ENCODE results near the gene SPTBN4.

The SPTBN4 gene

DNA sequence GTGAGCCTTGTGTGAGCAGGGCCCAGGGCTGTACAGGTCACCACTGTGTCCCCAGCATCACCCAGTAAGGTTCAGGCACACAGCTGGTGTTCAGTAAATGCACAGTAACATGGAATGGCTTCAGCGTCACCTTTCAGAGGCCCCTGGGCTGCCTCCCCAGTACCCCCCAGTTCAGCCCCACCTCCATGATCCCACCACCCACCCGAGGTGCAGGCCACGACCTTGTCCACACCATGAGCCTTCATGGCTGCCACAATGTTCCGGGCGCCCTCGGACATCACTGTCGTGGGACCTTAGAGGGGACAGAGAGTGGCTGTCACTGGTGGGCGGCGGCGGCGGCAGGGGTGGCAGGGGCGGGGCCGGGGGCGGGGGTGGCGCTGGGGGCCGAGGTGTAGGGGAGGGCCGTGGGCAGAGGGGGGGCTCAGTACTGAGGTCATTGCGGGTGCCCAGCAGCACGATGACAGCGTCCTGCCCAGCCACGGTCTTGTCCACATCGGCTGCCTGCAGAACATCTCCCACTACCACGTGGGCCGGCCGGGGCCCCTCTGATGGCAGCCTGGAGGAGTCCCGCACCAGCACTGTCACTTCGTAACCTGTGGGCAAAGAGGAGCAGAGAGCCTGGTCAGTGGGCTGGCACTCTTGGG, 8.7 kb upstream of the SPTBN4 start:
- no peak overlapping the region for H3K4me3 ChIP-seq (ENCODE audit: low read depth, low read length)
- H3K27ac ChIP-seq (ENCODE audit: extremely low read depth, low read depth, low read length): no peak overlapping the region
- POLR2A ChIA-PET: interaction anchor here (1.5 kb wide), 1 partner anchor 93 kb away, joined by 3 read pairs; no protein-coding TSS in a partner anchor
- H3K4me1 ChIP-seq (ENCODE audit: control insufficient read depth, insufficient read depth, low read length): no peaks in the 10 kb centered on the region
- peaks cover 3 to 13% of the 10 kb centered on the region in 2 experiments; a peak in 2 of 3 replicates for H3K36me3 ChIP-seq (ENCODE audit: control insufficient read depth in 2 of 2, insufficient read depth in 1 of 2, low read length in 2 of 2)
- no peaks in the 10 kb centered on the region; the same call in 1 of the 2 replicates for H3K9me3 ChIP-seq (ENCODE audit: control insufficient read depth, insufficient read depth, low read depth, low read length)
- CTCF ChIA-PET: interaction anchor here (0.6 to 0.9 kb wide), 3 partner anchors 32 to 1402 kb away, joined by 3 to 4 read pairs (median 3); partner anchors contain the start of gene RPS19
- TF ChIP-seq BCL11B (tag by site-specific recombination; IDR thresholded peaks at IDR 0.05; ENCODE audit: low read depth): no peak
- 0 out of 2 replicates have a peak, but pooled peaks have one; percentile 22 for TF ChIP-seq ZFHX2 (tag by site-specific recombination; conservative IDR thresholded peaks at IDR 0.05)
- peak; percentile 51; the same call in 1 of the 2 replicates for TF ChIP-seq ZNF600 (tag by site-specific recombination; IDR thresholded peaks at IDR 0.05)
- TF ChIP-seq ZNF433 (tag by site-specific recombination; IDR thresholded peaks at IDR 0.05; ENCODE audit: low read depth): no peak

DNA sequence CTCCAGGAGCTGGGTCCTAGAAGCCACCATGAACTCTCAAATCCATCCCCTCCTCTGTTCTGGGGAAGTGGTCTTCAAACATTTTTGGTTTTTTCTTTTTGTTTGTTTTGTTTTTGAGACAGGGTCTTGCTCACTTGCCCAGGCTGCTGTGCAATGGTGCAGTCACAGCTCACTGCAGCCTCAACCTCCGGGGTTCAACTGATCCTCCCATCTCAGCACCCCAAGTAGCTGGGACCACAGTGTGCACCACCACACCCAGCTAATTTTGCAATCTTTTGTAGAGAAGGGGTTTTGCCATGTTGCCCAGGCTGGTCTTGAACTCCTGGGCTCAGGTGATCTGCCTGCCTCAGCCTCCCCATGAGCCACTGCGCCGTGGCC, 8.2 kb upstream of the SPTBN4 start:
- POLR2A ChIA-PET: no interaction called here
- Histone ChIP-seq H3K9me3 (ENCODE audit: control insufficient read depth, insufficient read depth, low read depth, low read length) (no peaks in the 10 kb centered on the region), H3K4me3 (ENCODE audit: low read depth, low read length) (no peak overlapping the region), H3K27ac (ENCODE audit: extremely low read depth, low read depth, low read length) (no peak overlapping the region), H3K36me3 (ENCODE audit: control insufficient read depth in 2 of 2, insufficient read depth in 1 of 2, low read length in 2 of 2) (peaks cover 3 to 13% of the 10 kb centered on the region in 2 experiments; a peak in 2 of 3 replicates), H3K4me1 (ENCODE audit: control insufficient read depth, insufficient read depth, low read length) (no peaks in the 10 kb centered on the region)
- CTCF ChIA-PET: interaction anchor here (0.6 to 0.9 kb wide), 4 partner anchors 32 to 1401 kb away, joined by 3 to 4 read pairs (median 4); partner anchors contain the start of gene RPS19
- peak; percentile 92 for TF ChIP-seq ZNF121 (tag by site-specific recombination; IDR thresholded peaks at IDR 0.05)
- TF ChIP-seq, protein P1, sequence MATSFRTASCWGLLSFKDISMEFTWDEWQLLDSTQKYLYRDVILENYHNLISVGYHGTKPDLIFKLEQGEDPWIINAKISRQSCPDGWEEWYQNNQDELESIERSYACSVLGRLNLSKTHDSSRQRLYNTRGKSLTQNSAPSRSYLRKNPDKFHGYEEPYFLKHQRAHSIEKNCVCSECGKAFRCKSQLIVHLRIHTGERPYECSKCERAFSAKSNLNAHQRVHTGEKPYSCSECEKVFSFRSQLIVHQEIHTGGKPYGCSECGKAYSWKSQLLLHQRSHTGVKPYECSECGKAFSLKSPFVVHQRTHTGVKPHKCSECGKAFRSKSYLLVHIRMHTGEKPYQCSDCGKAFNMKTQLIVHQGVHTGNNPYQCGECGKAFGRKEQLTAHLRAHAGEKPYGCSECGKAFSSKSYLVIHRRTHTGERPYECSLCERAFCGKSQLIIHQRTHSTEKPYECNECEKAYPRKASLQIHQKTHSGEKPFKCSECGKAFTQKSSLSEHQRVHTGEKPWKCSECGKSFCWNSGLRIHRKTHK (tag by site-specific recombination; IDR thresholded peaks at IDR 0.05): no peak

DNA sequence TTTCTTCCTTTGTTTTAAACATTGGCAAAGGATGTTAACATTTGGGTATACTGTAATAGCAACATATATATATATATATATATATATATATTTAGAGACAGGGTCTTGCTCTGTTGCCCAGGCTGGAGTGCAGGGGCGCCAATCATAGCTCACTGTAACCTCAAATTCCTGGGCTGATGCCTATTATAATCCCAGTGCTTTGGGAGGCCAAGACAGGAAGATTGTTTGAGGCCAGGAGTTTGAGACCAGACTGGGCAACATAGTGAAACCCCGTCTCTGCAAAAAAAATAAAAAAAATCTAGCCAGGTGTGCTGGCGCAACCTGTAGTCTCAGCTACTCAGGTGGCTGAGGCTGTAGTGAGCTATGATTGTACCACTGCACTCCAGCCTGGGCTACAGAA, 6.6 kb upstream of the SPTBN4 start:
- no peak overlapping the region for H3K4me3 ChIP-seq (ENCODE audit: low read depth, low read length)

DNA sequence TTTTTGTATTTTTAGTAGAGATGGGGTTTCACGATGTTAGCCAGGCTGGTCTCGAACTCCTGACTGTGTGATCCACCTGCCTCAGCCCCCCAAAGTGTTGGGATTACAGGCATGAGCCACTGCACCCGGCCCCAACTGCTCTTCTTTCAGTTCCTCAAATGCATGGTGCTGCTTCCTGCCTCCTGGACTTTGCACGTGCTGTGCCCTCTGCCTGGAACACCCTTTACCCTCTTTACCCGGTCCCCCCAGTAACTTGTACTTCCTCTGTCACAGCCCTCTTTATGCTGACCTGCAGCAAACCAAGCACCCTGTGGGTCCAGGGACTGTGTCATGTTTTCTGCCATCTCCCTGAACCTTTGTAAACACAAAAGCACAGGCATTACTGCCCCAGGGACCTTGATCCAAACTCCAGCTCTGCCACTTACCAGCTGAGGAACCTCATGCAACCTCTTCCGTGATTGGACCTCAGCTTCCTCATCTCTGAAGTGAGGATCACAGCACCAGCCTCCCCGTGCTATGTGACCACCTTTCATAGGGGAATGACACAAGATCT, 5.1 kb upstream of the SPTBN4 start:
- peaks cover 13% of the 10 kb centered on the region for H3K4me1 ChIP-seq (ENCODE audit: control insufficient read depth, insufficient read depth, low read length)
- H3K9me3 ChIP-seq (ENCODE audit: control insufficient read depth, insufficient read depth, low read depth, low read length): no peaks in the 10 kb centered on the region
- ChIA-PET POLR2A (interaction anchor here (0.7 to 5.2 kb wide), 4 partner anchors 22 to 41 kb away, joined by 4 to 74 read pairs (median 25); partner anchors contain the start of gene SERTAD1), CTCF (interaction anchor here (0.6 to 5.9 kb wide), 7 partner anchors 8 to 847 kb away, joined by 3 to 98 read pairs (median 15); partner anchors contain the start of genes LTBP4 and SERTAD3)
- H3K4me3 ChIP-seq (ENCODE audit: low read depth, low read length): no peak overlapping the region
- H3K27ac ChIP-seq (ENCODE audit: extremely low read depth, low read depth, low read length): no peak overlapping the region; the same call in 1 of the 2 replicates
- TF ChIP-seq, protein P2, sequence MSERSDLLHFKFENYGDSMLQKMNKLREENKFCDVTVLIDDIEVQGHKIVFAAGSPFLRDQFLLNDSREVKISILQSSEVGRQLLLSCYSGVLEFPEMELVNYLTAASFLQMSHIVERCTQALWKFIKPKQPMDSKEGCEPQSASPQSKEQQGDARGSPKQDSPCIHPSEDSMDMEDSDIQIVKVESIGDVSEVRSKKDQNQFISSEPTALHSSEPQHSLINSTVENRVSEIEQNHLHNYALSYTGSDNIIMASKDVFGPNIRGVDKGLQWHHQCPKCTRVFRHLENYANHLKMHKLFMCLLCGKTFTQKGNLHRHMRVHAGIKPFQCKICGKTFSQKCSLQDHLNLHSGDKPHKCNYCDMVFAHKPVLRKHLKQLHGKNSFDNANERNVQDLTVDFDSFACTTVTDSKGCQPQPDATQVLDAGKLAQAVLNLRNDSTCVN (tag by site-specific recombination; optimal IDR thresholded peaks at IDR 0.05): no peak
- no peak for TF ChIP-seq ZNF324 (tag by site-specific recombination; IDR thresholded peaks at IDR 0.05)
- TF ChIP-seq KLF9 (tag by site-specific recombination; IDR thresholded peaks at IDR 0.05; ENCODE audit: low read depth): no peak
- TF ChIP-seq ZBTB48 (tag by site-specific recombination; IDR thresholded peaks at IDR 0.05): peak; percentile 65
- TF ChIP-seq ZNF169 (tag by site-specific recombination; IDR thresholded peaks at IDR 0.05): no peak
- no peak for TF ChIP-seq ZFP41 (tag by site-specific recombination; IDR thresholded peaks at IDR 0.05; ENCODE audit: borderline replicate concordance)
- TF ChIP-seq ZNF623 (tag by site-specific recombination; IDR thresholded peaks at IDR 0.05): peak; percentile 97
- TF ChIP-seq, protein P3, sequence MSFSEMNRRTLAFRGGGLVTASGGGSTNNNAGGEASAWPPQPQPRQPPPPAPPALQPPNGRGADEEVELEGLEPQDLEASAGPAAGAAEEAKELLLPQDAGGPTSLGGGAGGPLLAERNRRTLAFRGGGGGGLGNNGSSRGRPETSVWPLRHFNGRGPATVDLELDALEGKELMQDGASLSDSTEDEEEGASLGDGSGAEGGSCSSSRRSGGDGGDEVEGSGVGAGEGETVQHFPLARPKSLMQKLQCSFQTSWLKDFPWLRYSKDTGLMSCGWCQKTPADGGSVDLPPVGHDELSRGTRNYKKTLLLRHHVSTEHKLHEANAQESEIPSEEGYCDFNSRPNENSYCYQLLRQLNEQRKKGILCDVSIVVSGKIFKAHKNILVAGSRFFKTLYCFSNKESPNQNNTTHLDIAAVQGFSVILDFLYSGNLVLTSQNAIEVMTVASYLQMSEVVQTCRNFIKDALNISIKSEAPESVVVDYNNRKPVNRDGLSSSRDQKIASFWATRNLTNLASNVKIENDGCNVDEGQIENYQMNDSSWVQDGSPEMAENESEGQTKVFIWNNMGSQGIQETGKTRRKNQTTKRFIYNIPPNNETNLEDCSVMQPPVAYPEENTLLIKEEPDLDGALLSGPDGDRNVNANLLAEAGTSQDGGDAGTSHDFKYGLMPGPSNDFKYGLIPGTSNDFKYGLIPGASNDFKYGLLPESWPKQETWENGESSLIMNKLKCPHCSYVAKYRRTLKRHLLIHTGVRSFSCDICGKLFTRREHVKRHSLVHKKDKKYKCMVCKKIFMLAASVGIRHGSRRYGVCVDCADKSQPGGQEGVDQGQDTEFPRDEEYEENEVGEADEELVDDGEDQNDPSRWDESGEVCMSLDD (tag by site-specific recombination; IDR thresholded peaks at IDR 0.05): 0 out of 2 replicates have a peak, but pooled peaks have one; percentile 11
- TF ChIP-seq ZNF701 (tag by site-specific recombination; IDR thresholded peaks at IDR 0.05): no peak
- TF ChIP-seq ZBTB21 (tag by site-specific recombination; IDR thresholded peaks at IDR 0.05): no peak
- TF ChIP-seq REPIN1 (tag by site-specific recombination; IDR thresholded peaks at IDR 0.05; ENCODE audit: low read depth): no peak
- no peak for TF ChIP-seq MYNN (tag by site-specific recombination; IDR thresholded peaks at IDR 0.05; ENCODE audit: borderline replicate concordance)
- peaks cover 3 to 7% of the 10 kb centered on the region in 2 experiments; a peak in 2 of 3 replicates for H3K36me3 ChIP-seq (ENCODE audit: control insufficient read depth in 2 of 2, insufficient read depth in 1 of 2, low read length in 2 of 2)

More for the DNA sequence above, 6.6 kb upstream of the SPTBN4 start:
- POLR2A ChIA-PET: interaction anchor here (1.7 kb wide), 1 partner anchor 34 kb away, joined by 9 read pairs; the partner anchor contains the start of gene SERTAD1
- peaks cover 5% of the 10 kb centered on the region for H3K4me1 ChIP-seq (ENCODE audit: control insufficient read depth, insufficient read depth, low read length)
- TF ChIP-seq ZNF791 (tag by site-specific recombination; IDR thresholded peaks at IDR 0.05) (no peak), ZNF121 (tag by site-specific recombination; IDR thresholded peaks at IDR 0.05) (peak; percentile 97)
- CTCF ChIA-PET: interaction anchor here (0.6 to 1.1 kb wide), 3 partner anchors 24 to 61 kb away, joined by 3 to 4 read pairs (median 3); no protein-coding TSS in a partner anchor
- no peak overlapping the region for H3K27ac ChIP-seq (ENCODE audit: extremely low read depth, low read depth, low read length)
- H3K9me3 ChIP-seq (ENCODE audit: control insufficient read depth, insufficient read depth, low read depth, low read length): no peaks in the 10 kb centered on the region
- peaks cover 3 to 13% of the 10 kb centered on the region in 2 experiments; a peak in 2 of 3 replicates for H3K36me3 ChIP-seq (ENCODE audit: control insufficient read depth in 2 of 2, insufficient read depth in 1 of 2, low read length in 2 of 2)

Measured in HEK293 (cell line).